H1 (cell line): ENCODE results near the gene PLVAP. TPM values are rescaled to one million over a fixed set of nuclear protein-coding genes. Genes with fewer than 3 reads are reported as not detected.

Experiments
- CTCF ChIA-PET: fragments of 300-600 bp; sonication (Branson Sonifier 250); formaldehyde crosslinking; loops from one replicate; lab custom pipeline; 2021; ENCODE audit not compliant: partially characterized antibody; lab: Charles Lee
- POLR2A ChIA-PET: fragments of 300-600 bp; sonication (Branson Sonifier 250); formaldehyde crosslinking; loops from one replicate; lab custom pipeline; 2021; ENCODE audit warnings: inconsistent platforms; ENCODE audit not compliant: partially characterized antibody; lab: Charles Lee
- DNase-seq, 2 experiments: peaks; one replicate each; pipeline versions ENCODE4 v3.0.0 to v3.0.0-alpha.2; 2010 to 2022; ENCODE audit warnings: low spot score in 2 of 2, low read depth in 1 of 2, mixed read lengths in 1 of 2
- FAIRE-seq: peaks from 2 replicates; lab custom pipeline; 2011; peaks lifted over from hg19 to GRCh38; lab: Jason Lieb, UNC
- H2AFZ ChIP-seq: 2 replicates; pipeline ENCODE4 v1.8.1; 2012; ENCODE audit warnings: low read length, inconsistent platforms
- H2AK5ac ChIP-seq: 2 replicates; pipeline ENCODE4 v1.6.1; 2013; ENCODE audit warnings: low read depth, low read length
- H2BK120ac ChIP-seq: replicated peaks from 2 replicates; pipeline ENCODE3; 2013; ENCODE audit warnings: low read depth, low read length, inconsistent platforms
- H2BK12ac ChIP-seq: 2 replicates; pipeline ENCODE4 v1.6.1; 2013; ENCODE audit warnings: low read depth, low read length
- H2BK15ac ChIP-seq: 2 replicates; pipeline ENCODE4 v1.6.1; 2013; ENCODE audit warnings: low read length
- H2BK20ac ChIP-seq: 2 replicates; pipeline ENCODE4 v1.6.1; 2013; ENCODE audit warnings: low read length
- H2BK5ac ChIP-seq: 2 replicates; pipeline ENCODE4 v1.6.1; 2013; ENCODE audit warnings: low read depth, low read length
- H3K14ac ChIP-seq: 2 replicates; pipeline ENCODE4 v1.6.1; 2013; ENCODE audit warnings: inconsistent platforms; ENCODE audit not compliant: insufficient read length
- H3K18ac ChIP-seq: 2 replicates; pipeline ENCODE4 v1.6.1; 2013; ENCODE audit warnings: low read length; ENCODE audit errors: extremely low read depth
- H3K23ac ChIP-seq: 2 replicates; pipeline ENCODE4 v1.6.1; 2013; ENCODE audit warnings: inconsistent platforms; ENCODE audit not compliant: insufficient read length
- H3K23me2 ChIP-seq: 2 replicates; pipeline ENCODE4 v1.6.1; 2013; ENCODE audit warnings: low read depth, low read length
- H3K27ac ChIP-seq: 2 replicates; pipeline ENCODE4 v1.6.1; 2011; ENCODE audit warnings: low read depth, low read length, inconsistent platforms
- H3K27me3 ChIP-seq, 4 experiments: replicated peaks in 1 of 4; 1 replicate in 1 of 4; 2 replicates in 3 of 4; pipeline versions ENCODE4 v1.6.1 to v1.8.1; 2011 to 2013; ENCODE audit warnings: low read length in 3 of 4, mild to moderate bottlenecking in 3 of 4, inconsistent platforms in 2 of 4, mixed read lengths in 2 of 4, moderate library complexity in 1 of 4; ENCODE audit not compliant: control insufficient read depth in 3 of 4, insufficient read depth in 3 of 4; ENCODE audit errors: extremely low read depth in 1 of 4
- H3K36me3 ChIP-seq, 4 experiments: 2 replicates each; pipeline versions ENCODE4 v1.6.1 to v1.8.1; 2011 to 2013; ENCODE audit warnings: mild to moderate bottlenecking in 4 of 4, low read length in 3 of 4, moderate library complexity in 2 of 4, control low read depth in 1 of 4, inconsistent platforms in 1 of 4; ENCODE audit not compliant: insufficient read depth in 4 of 4, control insufficient read depth in 2 of 4
- H3K4ac ChIP-seq: replicated peaks from 2 replicates; pipeline ENCODE3; 2013; ENCODE audit warnings: low read length, low read depth, mixed read lengths, inconsistent platforms; ENCODE audit not compliant: insufficient read length
- H3K4me1 ChIP-seq, 4 experiments: replicated peaks in 1 of 4; 1 replicate in 1 of 4; 2 replicates in 3 of 4; pipeline versions ENCODE4 v1.6.1 to v1.8.1; 2011 to 2013; ENCODE audit warnings: low read length in 3 of 4, inconsistent platforms in 2 of 4, mixed read lengths in 1 of 4; ENCODE audit not compliant: insufficient read depth in 4 of 4, control insufficient read depth in 3 of 4
- H3K4me2 ChIP-seq, 2 experiments: 2 replicates each; pipeline versions ENCODE4 v1.6.1 to v1.8.1; 2011 to 2013; ENCODE audit warnings: low read depth in 2 of 2, low read length in 2 of 2, control low read depth in 1 of 2, inconsistent platforms in 1 of 2, mild to moderate bottlenecking in 1 of 2; ENCODE audit not compliant: insufficient read depth in 1 of 2
- H3K4me3 ChIP-seq, 4 experiments: fragments of 200-600, 300-600 bp in 1 of 4; sonication (generic), shearing (Covaris generic), sonication (Bioruptor Twin) in 1 of 4; 2 replicates each; pipeline versions ENCODE4 v1.5.1 to v1.8.1; 2011 to 2016; ENCODE audit warnings: low read length in 4 of 4, low read depth in 3 of 4, control low read depth in 2 of 4, inconsistent platforms in 2 of 4, mild to moderate bottlenecking in 2 of 4, mixed read lengths in 1 of 4, moderate library complexity in 1 of 4; ENCODE audit not compliant: insufficient read depth in 2 of 4; ENCODE audit errors: extremely low read depth in 1 of 4
- H3K56ac ChIP-seq: replicated peaks from 2 replicates; pipeline ENCODE3; 2013; ENCODE audit warnings: low read depth, mild to moderate bottlenecking, mixed read lengths, low read length, inconsistent platforms; ENCODE audit not compliant: insufficient read length
- H3K79me1 ChIP-seq: 2 replicates; pipeline ENCODE4 v1.6.1; 2013; ENCODE audit warnings: low read depth, low read length, control low read depth
- H3K79me2 ChIP-seq, 2 experiments: 2 replicates each; pipeline versions ENCODE4 v1.6.1 to v1.8.1; 2012 to 2013; ENCODE audit warnings: low read length in 2 of 2, mild to moderate bottlenecking in 2 of 2, inconsistent platforms in 1 of 2; ENCODE audit not compliant: insufficient read depth in 2 of 2, control insufficient read depth in 1 of 2
- H3K9ac ChIP-seq, 4 experiments: replicated peaks in 1 of 4; 1 replicate in 1 of 4; 2 replicates in 3 of 4; pipeline versions ENCODE4 v1.6.1 to v1.8.1; 2011 to 2013; ENCODE audit warnings: low read depth in 3 of 4, low read length in 3 of 4, control low read depth in 2 of 4, mild to moderate bottlenecking in 2 of 4, moderate library complexity in 2 of 4, inconsistent platforms in 1 of 4; ENCODE audit errors: extremely low read depth in 1 of 4
- H3K9me3 ChIP-seq, 2 experiments: 2 replicates each; pipeline versions ENCODE4 v1.6.1 to v1.8.1; 2012 to 2013; ENCODE audit warnings: mild to moderate bottlenecking in 2 of 2, moderate library complexity in 2 of 2, control low read depth in 1 of 2, inconsistent platforms in 1 of 2, low read depth in 1 of 2, low read length in 1 of 2, mixed read lengths in 1 of 2; ENCODE audit not compliant: insufficient read depth in 2 of 2
- H4K20me1 ChIP-seq, 2 experiments: replicated peaks in 1 of 2; 2 replicates each; pipeline versions ENCODE3 to v1.8.1; 2011 to 2013; ENCODE audit warnings: inconsistent platforms in 2 of 2, low read length in 2 of 2, mild to moderate bottlenecking in 1 of 2; ENCODE audit not compliant: insufficient read depth in 2 of 2, control insufficient read depth in 1 of 2
- H4K5ac ChIP-seq: 2 replicates; pipeline ENCODE4 v1.6.1; 2013; ENCODE audit warnings: low read length, low read depth, mixed read lengths, inconsistent platforms; ENCODE audit not compliant: insufficient read length
- H4K8ac ChIP-seq: 2 replicates; pipeline ENCODE4 v1.8.0; 2013; ENCODE audit warnings: mild to moderate bottlenecking, moderate library complexity, low read length, inconsistent platforms; ENCODE audit not compliant: insufficient read depth; ENCODE audit errors: extremely low read depth
- H4K91ac ChIP-seq: replicated peaks from 2 replicates; pipeline ENCODE3; 2013; ENCODE audit warnings: low read length, mixed read lengths, inconsistent platforms; ENCODE audit not compliant: insufficient read length
- HDAC2 ChIP-seq, 2 experiments: fragments of 300-600 bp in 1 of 2; sonication (generic) in 1 of 2; IDR thresholded peaks; 2 replicates each; pipeline ENCODE4 v1.6.1; 2011 to 2012; ENCODE audit warnings: low read depth in 2 of 2, low read length in 2 of 2, mild to moderate bottlenecking in 2 of 2, moderate library complexity in 2 of 2, borderline replicate concordance in 1 of 2, inconsistent platforms in 1 of 2
- KDM1A ChIP-seq: fragments of 200-600, 300-600 bp; sonication (generic); IDR thresholded peaks from 2 replicates; pipeline ENCODE4 v1.7.1; 2016; ENCODE audit warnings: mild to moderate bottlenecking, low read length, borderline replicate concordance
- POLR2A ChIP-seq, 2 experiments: IDR thresholded peaks; 1 replicate in 1 of 2; 2 replicates in 1 of 2; pipeline ENCODE4 v1.6.1; 2011; ENCODE audit warnings: low read depth in 2 of 2, low read length in 2 of 2, mild to moderate bottlenecking in 2 of 2; ENCODE audit errors: control extremely low read depth in 1 of 2
- POLR2AphosphoS5 ChIP-seq: IDR thresholded peaks from 2 replicates; pipeline ENCODE4 v1.6.1; 2011; ENCODE audit warnings: low read depth, low read length
- WGBS, 2 experiments: shearing (Covaris generic) in 1 of 2; methylation state at CpG; one replicate each; pipeline versions ENCODE4 v1.1.6 to v1.1.7; 2013 to 2015; ENCODE audit warnings: low lambda C conversion rate in 2 of 2, mixed read lengths in 2 of 2, inconsistent platforms in 1 of 2, low coverage in 1 of 2, missing lambda C conversion rate in 1 of 2; ENCODE audit not compliant: insufficient replicate concordance in 2 of 2, insufficient coverage in 1 of 2, insufficient read length in 1 of 2; ENCODE audit errors: extremely low coverage in 1 of 2, missing lambda C conversion rate in 1 of 2; 5-methylcytosine and 5-hydroxymethylcytosine counted together
- polyA plus RNA-seq, 7 experiments: library from polyadenylated mRNA; depleted of rRNA in 3 of 7; stranded (reverse) in 5 of 7; unstranded in 2 of 7; fragments of >200 nt in 5 of 7; fragments of 200-250 nt in 2 of 7; gene quantifications; 1 replicate in 5 of 7; 2 replicates in 1 of 7; 4 replicates in 1 of 7; pipeline versions ENCODE4 v1.2.1 to v1.2.3, GENCODE V29; 2011 to 2013; ENCODE audit warnings: missing spikeins in 2 of 7, mixed read lengths in 2 of 7
- total RNA-seq: library from RNA; stranded (reverse); fragmentation: NEBNext Ultra II Directional; extraction: Animal tissue kit (Norgen Biotek cat#: 25700); gene quantifications from 2 replicates; pipeline ENCODE4 v1.2.1, GENCODE V29; 2021

The PLVAP gene
- total and polyA plus RNA-seq, 2 of the 8 experiments (the other 6 are each of a cell fraction or from before 2014, with no cell fraction given): 0.32 TPM; not detected in 1

DNA sequence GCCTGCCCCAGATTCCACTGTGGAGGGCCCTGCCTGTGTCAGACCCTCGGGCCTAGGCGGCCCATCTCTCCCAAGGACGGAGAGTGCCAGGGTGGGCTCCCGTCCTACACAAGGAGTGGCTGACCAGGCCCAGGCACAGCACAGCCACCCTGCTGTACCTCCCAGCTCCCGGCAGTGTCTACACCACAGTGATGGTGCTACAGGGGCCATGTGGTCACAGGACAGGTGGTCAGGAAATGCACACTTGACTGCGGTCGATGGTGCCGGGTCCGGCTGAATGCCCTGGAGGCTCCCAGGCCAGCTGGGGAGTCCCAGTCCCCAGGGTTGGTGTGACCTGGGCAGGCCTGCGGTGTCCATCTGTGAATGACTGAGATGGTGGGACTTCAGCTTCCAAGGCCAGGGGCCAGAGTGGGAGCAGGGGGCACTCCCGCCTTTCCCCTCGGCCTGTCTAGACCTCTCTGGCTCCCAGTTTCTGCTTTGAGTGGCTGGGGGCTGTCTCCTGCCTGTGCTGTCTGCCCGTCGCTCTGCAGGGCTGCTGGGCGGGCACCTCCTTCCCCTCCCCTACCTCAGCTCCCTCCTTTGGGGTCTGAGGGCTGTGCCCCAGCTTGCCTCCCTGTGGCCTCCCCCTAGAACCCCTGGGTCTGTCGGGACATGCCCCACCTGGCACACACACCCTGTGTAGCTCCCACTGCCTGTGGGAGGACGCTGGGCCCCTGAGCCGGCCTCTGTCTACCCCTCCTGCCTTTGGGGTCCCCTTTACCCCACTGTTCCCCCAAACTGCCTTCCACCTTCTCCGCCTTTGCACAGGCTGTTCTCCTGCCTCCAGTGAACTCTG lies 55.3 kb downstream of the PLVAP start:
- Histone ChIP-seq H2BK15ac (no peak overlapping the region), H2AFZ (no peak overlapping the region), H3K4ac (no peak overlapping the region), H3K4me1 (peaks cover 0 to 5% (median 2%) of the 10 kb centered on the region in 4 experiments; a peak in 4 of 7 replicates), H3K23me2 (no peaks in the 10 kb centered on the region), H3K9ac (0 out of 7 replicates have a peak overlapping the region, but pooled peaks of 1 of the 4 experiments have one; percentile 21), H2BK12ac (no peak overlapping the region), H4K20me1 (peaks cover 0 to 3% of the 10 kb centered on the region in 2 experiments), H3K79me1 (no peaks in the 10 kb centered on the region; the same call in 1 of the 2 replicates), H3K56ac (no peak overlapping the region), H3K27me3 (no peaks in the 10 kb centered on the region), H4K91ac (no peak overlapping the region), H3K18ac (no peak overlapping the region), H3K23ac (no peak overlapping the region), H2BK20ac (no peak overlapping the region), H4K5ac (no peak overlapping the region), H3K14ac (no peak overlapping the region), H4K8ac (no peak overlapping the region), H2BK5ac (peak overlapping the region; percentile 79; the same call in 1 of the 2 replicates), H3K79me2 (no peaks in the 10 kb centered on the region), H2AK5ac (no peak overlapping the region; the same call in 1 of the 2 replicates), H3K9me3 (no peaks in the 10 kb centered on the region), H2BK120ac (no peak overlapping the region), H3K27ac (no peak overlapping the region), H3K4me2 (no peak overlapping the region), H3K36me3 (peaks cover 2 to 38% (median 15%) of the 10 kb centered on the region in 4 experiments; a peak in 5 of 8 replicates), H3K4me3 (no peak overlapping the region)
- TF ChIP-seq KDM1A: no peak
- TF ChIP-seq POLR2AphosphoS5: peak; percentile 44
- TF ChIP-seq POLR2A (IDR thresholded peaks at IDR 0.05; ENCODE audit: control extremely low read depth in 1 of 2, low read depth in 2 of 2, low read length in 2 of 2): peak in 1 of 2 experiments; percentile 65; a peak in 1 of 3 replicates
- no peak for TF ChIP-seq HDAC2 (IDR thresholded peaks at IDR 0.05; ENCODE audit: borderline replicate concordance in 1 of 2, low read depth in 2 of 2, low read length in 2 of 2)
- ChIA-PET POLR2A (interaction anchor here (0.9 to 17.1 kb wide), 6 partner anchors 8 to 86 kb away, joined by 3 to 329 read pairs (median 4); partner anchors contain the start of genes ABHD8, ANO8, DDA1 and GTPBP3), CTCF (interaction anchor here (0.6 to 1.2 kb wide), 4 partner anchors 9 to 122 kb away, joined by 3 to 4 read pairs (median 4); no protein-coding TSS in a partner anchor)
- DNase-seq (no peak), FAIRE-seq (no peak)
- WGBS, 2 experiments: 91% methylated on average over 17 of the region's 19 CpGs; no CpG with 5 or more reads in 1 of the 2 experiments
